ENCODE measurements around the gene FOXA3. TPM values are rescaled to one million over a fixed set of nuclear protein-coding genes. Genes with fewer than 3 reads are reported as not detected.

The FOXA3 gene
- 10 to 100 TPM in 1 of 3 donors, 1 to 10 TPM in 1, not detected in 1; 3.6 to 32.1 TPM for polyA plus RNA-seq

- WGBS, 3 donors, result 2% methylated on average over 69 to 71 of the region's 71 CpGs
- H3K27ac ChIP-seq (ENCODE audit: low read depth, low read length), result no peak within 1 kb of the TSS
Measured at GRCh38 chr19:45863840-45864628, at the start of gene FOXA3. Gene FOXA3 (plus strand): TSS chr19:45864326. CDS start chr19:45864457, 131 bp downstream.

GRCh38 chr19:45814851-45815480, 49.2 kb upstream of the FOXA3 start, which contains the start of gene RSPH6A:
Gene RSPH6A (minus strand): TSS chr19:45815308. CDS start chr19:45815176, 132 bp downstream.
- 38 to 60% (median 38%) methylated on average over 27 to 40 of the region's 40 CpGs for WGBS, 3 donors
- no peak within 1 kb of the TSS for H3K27ac ChIP-seq (ENCODE audit: low read depth, low read length)

GRCh38 chr19:45815481-45816216, 48.5 kb upstream of the FOXA3 start:
- no peak overlapping the region for H3K27ac ChIP-seq (ENCODE audit: low read depth, low read length)
- 12 to 54% (median 16%) methylated on average over 37 to 44 of the region's 44 CpGs for WGBS, 3 donors

- H3K27ac ChIP-seq (ENCODE audit: low read depth, low read length), result no peak overlapping the region
Measured at GRCh38 chr19:45816236-45817009, 47.7 kb upstream of the FOXA3 start.

GRCh38 chr19:45817010-45817724, 47.0 kb upstream of the FOXA3 start:
- 17 to 23% (median 22%) methylated on average over 24 of the region's 24 CpGs for WGBS, 3 donors
- no peak overlapping the region for H3K27ac ChIP-seq (ENCODE audit: low read depth, low read length)

More at GRCh38 chr19:45816236-45817009, 47.7 kb upstream of the FOXA3 start:
- 71 to 75% (median 73%) methylated on average over 14 to 18 of the region's 18 CpGs for WGBS, 3 donors

- 80 to 83% (median 83%) methylated on average over 17 to 19 of the region's 19 CpGs for WGBS, 3 donors
- H3K27ac ChIP-seq (ENCODE audit: low read depth, low read length), result no peak overlapping the region
Measured at GRCh38 chr19:45817725-45818301, 46.3 kb upstream of the FOXA3 start.

GRCh38 chr19:45819769-45820168, 44.4 kb upstream of the FOXA3 start:
- H3K27ac ChIP-seq (ENCODE audit: low read depth, low read length), result no peak overlapping the region
- WGBS, 3 donors, result 86 to 92% (median 87%) methylated on average over 6 of the region's 6 CpGs

GRCh38 chr19:45820413-45821102, 43.6 kb upstream of the FOXA3 start:
- WGBS, 3 donors, result 72 to 77% (median 76%) methylated on average over 20 of the region's 20 CpGs
- no peak overlapping the region for H3K27ac ChIP-seq (ENCODE audit: low read depth, low read length)

- 83 to 90% (median 90%) methylated on average over 8 of the region's 8 CpGs for WGBS, 3 donors
- H3K27ac ChIP-seq (ENCODE audit: low read depth, low read length), result no peak overlapping the region
Measured at GRCh38 chr19:45821103-45821521, 43.0 kb upstream of the FOXA3 start.

- 82 to 92% (median 88%) methylated on average over 10 of the region's 10 CpGs for WGBS, 3 donors
Measured at GRCh38 chr19:45821570-45821969, 42.6 kb upstream of the FOXA3 start.

GRCh38 chr19:45822716-45823115, 41.4 kb upstream of the FOXA3 start:
- no peak overlapping the region for H3K27ac ChIP-seq (ENCODE audit: low read depth, low read length)
- 91 to 96% (median 92%) methylated on average over 5 of the region's 5 CpGs for WGBS, 3 donors

More at GRCh38 chr19:45821570-45821969, 42.6 kb upstream of the FOXA3 start:
- H3K27ac ChIP-seq (ENCODE audit: low read depth, low read length), result no peak overlapping the region

- 95 to 97% (median 95%) methylated on average over 12 of the region's 12 CpGs for WGBS, 3 donors
- no peak overlapping the region for H3K27ac ChIP-seq (ENCODE audit: low read depth, low read length)
Measured at GRCh38 chr19:45823182-45823581, 40.9 kb upstream of the FOXA3 start.

GRCh38 chr19:45824041-45824471, 40.1 kb upstream of the FOXA3 start:
- WGBS, 3 donors, result 45 to 63% (median 62%) methylated on average over 12 of the region's 12 CpGs
- H3K27ac ChIP-seq (ENCODE audit: low read depth, low read length), result no peak overlapping the region

GRCh38 chr19:45824531-45825262, 39.4 kb upstream of the FOXA3 start:
- no peak overlapping the region for H3K27ac ChIP-seq (ENCODE audit: low read depth, low read length)
- 85 to 92% (median 88%) methylated on average over 26 of the region's 26 CpGs for WGBS, 3 donors

- WGBS, 3 donors, result 88 to 96% (median 90%) methylated on average over 8 of the region's 8 CpGs
Measured at GRCh38 chr19:45825263-45825605, 38.9 kb upstream of the FOXA3 start.

More at GRCh38 chr19:45825263-45825605, 38.9 kb upstream of the FOXA3 start:
- no peak overlapping the region for H3K27ac ChIP-seq (ENCODE audit: low read depth, low read length)
